HG02973 (cell line): ENCODE measurements around the gene ZSCAN5B.
"Not testable (repeated sequence)": the region's sequence is repeated elsewhere in the genome, so short reads cannot be mapped to it uniquely, and the experiment has no call there.

Experiments
- ATAC-seq: cut with Tn5 transposase; IDR thresholded peaks from one replicate; pipeline ENCODE4 v1.9.1; 2021; ENCODE audit warnings: moderate library complexity; ENCODE audit not compliant: unreplicated experiment

The ZSCAN5B gene

DNA sequence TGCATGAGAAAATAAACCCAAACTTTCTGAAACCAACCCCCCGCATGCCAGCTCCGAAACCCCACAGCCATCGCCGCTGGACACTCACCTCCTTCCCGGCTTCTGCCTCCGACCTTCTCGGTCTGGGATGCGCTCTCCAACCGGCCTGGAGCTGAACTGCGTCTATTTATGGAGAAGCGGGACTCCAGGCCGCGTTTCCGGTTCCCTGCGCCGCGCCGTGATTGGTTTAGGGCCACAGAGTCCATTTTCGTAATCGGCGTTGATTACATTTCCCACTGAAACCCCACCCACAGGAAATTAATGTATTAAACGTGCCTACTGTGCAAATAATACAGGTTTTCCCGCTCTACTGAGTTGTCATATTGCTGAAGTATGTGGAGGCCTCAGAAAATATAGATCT, at the start of gene ZSCAN5B:
Gene ZSCAN5B, minus strand, starts transcription at position 138 of the 400 bp plus-strand sequence. CDS start 4,731 bp downstream, outside the sequence.
- ATAC-seq: not testable (repeated sequence)

- ATAC-seq: not testable (repeated sequence)
Measured at GRCh38 chr19:56245764-56246163, 48.2 kb upstream of the ZSCAN5B start.

- ATAC-seq: no peak
Measured at GRCh38 chr19:56245121-56245740, 47.6 kb upstream of the ZSCAN5B start.

DNA sequence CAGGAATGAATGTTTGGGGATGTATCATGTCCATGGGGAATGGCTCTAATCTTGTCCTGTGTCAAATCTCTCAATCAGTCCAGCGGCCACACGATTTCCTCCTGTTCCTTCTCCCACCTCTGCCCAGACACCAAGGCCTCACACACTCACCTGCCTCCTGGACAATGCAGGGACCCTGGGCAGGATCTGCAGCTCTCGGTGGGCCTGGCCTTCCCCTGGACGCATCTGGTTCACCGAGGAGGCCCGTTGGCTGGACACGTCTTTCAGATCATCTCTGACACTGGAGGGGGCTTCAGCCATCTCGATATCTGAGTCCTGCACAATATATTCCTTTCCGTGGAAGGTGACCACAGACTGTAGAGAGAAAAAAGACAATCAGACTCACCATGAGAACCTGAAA, 25.9 kb upstream of the ZSCAN5B start:
- ATAC-seq: no peak

- no peak for ATAC-seq
Measured at GRCh38 chr19:56222901-56223300, 25.3 kb upstream of the ZSCAN5B start.

DNA sequence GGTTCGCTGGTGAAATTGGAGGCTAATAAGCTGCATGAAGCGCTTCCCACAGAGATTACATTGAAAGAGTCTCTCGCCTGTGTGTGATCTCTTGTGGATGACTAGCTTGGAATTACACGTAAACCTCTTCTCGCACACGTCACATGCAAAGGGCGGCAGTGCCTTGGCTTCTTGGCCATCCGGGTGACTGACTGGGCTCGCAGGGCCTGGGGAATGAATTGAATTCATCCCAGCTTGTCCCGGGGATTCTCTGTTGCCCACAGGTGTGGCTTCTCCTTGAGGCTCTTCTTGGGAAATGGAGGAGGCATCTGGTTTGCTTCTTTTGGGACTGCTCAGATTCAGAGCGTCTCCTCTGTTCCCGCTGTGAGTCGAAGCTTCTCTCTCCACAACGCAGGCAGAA, 24.3 kb upstream of the ZSCAN5B start:
- ATAC-seq: no peak

GRCh38 chr19:56221442-56221841, 23.9 kb upstream of the ZSCAN5B start:
- not testable (repeated sequence) for ATAC-seq

DNA sequence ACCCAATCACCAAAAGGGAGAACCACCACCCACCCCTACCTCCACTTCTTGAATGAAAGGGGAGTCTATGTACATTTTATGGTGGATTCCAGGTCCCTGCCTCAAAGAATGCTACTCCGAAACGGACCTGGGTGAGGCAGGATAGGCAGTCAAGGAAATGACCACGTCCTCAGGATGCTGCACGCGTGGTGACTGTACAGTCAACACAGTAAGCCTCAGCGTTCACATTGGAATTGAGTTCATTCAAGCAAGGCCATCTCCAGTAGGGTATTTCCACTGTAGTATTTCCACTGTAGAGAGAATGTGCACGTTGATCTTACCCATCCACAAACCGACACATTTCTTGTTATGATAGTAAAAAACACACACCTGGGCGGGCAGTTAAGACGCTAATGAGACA, 21.4 kb upstream of the ZSCAN5B start:
- ATAC-seq: no peak

DNA sequence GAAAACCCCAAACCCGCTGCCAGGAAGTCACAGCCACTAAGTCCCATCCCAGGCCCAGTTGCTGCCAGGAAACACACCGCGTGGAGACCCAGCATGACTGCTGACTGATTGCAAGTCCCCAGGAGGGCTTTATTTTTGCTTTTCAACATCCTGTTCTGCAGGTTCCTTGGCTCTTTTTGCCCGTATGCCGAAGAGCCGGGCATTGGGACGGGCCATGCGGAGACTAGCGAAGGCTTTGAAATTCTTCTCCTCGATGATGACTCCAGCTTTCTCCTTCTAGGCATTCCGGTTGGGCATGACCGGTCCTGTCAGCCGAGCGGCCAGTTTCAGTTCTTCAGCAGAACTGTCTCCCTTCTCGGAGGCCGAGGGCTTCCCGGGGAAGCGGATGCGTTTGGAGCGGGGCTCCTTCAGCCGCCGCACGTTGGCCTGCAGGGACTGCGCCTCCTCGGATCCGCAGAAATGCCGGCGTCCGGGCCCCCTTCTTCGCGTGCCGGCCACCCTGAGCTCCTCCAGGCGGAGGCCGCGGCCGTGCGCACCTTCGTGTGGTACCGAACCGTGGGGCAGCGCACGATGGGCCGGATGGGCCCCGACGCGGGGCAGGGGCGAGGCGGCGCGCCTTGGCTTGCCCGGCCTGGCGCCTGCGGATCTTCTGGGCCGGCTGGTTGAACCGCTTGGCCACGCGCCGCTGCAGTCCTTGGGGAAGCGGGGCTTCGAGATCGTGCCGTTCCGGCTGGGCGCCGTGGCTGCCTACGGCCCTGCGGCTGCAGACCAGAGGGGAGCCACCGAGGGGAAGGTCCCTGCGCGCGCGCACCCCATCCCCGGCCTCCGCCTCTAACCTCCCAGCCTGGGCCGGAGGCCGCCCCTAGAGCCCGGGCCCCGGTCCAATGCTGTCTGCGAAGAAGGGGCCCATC, 19.7 kb upstream of the ZSCAN5B start:
- no peak for ATAC-seq

- no peak for ATAC-seq
Measured at GRCh38 chr19:56211718-56212117, 14.1 kb upstream of the ZSCAN5B start.

DNA sequence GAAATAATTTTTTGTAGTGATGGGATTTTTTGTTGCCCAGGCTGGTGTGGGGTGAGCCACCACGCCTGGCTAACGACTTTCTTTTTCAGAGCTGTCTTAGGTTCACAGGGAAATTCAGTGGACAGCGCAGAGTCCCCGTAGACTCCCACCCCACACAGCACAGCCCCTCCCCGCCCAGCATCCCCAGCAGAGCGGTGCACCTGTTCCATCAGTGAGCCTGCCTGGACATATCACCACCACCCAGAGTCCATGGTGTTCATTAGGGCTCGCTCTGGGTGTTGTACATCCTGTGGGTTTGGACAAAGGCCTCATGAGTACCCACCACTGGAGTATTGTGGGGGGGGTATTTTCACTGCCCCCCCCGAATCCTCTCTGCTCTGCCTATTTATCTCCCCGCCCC, 12.5 kb upstream of the ZSCAN5B start:
- ATAC-seq: not testable (repeated sequence)

DNA sequence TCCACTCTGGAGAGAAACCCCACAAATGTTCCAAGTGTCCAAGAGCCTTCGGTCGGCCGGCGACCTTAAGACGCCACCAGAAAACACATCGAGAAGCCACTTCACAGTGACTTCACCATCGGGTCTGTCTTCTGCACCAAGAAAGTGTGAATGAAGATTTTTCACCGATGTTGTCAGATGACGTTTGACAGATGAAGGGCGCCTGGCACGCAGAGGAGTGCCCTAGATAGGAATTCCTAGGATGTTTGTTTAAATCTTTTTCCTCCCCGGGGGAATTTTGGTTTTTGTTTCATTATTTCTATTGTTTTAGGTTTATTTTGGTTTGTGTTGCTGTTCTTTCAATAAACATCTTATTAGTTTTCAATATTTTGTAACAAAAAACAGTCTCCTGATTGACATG, 11.5 kb upstream of the ZSCAN5B start:
- ATAC-seq: no peak

DNA sequence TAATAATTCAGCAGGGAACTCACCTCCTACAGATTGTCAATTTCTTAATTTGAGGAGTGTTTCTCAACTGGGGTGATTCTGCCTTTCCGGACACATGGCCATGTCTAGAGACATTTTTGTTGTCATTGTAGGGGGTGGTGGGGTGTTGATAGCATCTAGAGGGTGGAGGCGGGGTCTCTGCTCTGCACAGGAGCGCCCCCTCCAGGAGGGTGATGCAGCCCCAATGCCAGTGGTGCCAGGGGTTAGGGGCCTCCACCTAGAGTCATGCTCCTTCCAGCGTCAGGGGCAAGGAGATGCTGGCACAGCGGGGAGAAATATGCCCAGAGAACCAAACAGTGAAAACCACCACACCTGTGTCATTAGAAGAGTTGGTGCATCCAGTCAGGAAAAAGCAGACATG, 10.0 kb upstream of the ZSCAN5B start:
- ATAC-seq: not testable (repeated sequence)

GRCh38 chr19:56201973-56202372, 4.4 kb upstream of the ZSCAN5B start, which contains the start of gene ZSCAN5C:
ZSCAN5C (plus strand) TSS chr19:56202273; CDS start chr19:56205914, 3,641 bp downstream.
- ATAC-seq: no peak

DNA sequence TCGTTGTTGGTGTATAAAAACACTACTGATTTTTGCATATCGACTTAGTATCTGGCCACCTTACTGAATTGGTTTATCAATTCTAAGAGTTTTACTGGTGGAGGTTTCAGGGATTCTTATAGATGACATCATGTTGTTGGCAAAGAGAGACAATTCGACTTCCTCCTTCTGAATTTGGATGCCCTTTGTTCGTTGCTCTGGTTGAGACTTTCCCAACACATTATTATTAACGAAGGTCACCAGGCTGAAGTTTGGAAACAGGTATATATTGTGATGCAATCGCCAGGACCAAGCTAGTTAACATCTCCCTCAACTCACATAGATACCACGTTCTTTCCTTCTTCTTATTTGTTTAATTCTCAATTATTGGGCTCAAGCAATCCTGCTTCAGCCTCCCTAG, 2.1 kb upstream of the ZSCAN5B start:
- no peak for ATAC-seq

- ATAC-seq: no peak
Measured at GRCh38 chr19:56193981-56194640, 3.5 kb downstream of the ZSCAN5B start.

- ATAC-seq: no peak
Measured at GRCh38 chr19:56191711-56192110, 5.9 kb downstream of the ZSCAN5B start.

GRCh38 chr19:56191115-56191514, 6.5 kb downstream of the ZSCAN5B start:
- no peak for ATAC-seq

DNA sequence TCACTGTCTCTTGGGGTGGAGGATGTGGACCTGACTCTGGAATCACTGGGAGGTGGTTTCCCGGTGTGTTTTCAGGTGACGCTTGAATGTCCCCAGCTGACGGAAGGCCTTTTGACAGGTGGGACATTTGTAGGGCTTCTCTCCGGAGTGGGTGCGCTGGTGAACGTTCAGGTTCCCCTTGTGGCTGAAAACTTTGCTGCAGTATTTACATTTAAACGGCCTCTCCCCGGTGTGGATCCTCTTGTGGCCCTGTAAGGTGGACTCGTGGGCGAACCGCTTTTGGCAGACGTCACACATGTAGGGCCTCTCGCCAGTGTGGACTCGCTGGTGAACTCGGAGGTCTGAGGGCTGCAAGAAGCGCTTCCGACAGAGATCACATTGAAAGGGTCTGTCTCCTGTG, 7.8 kb downstream of the ZSCAN5B start:
- no peak for ATAC-seq

- no peak for ATAC-seq
Measured at GRCh38 chr19:56177564-56178243, 19.9 kb downstream of the ZSCAN5B start.

GRCh38 chr19:56176881-56177280, 20.7 kb downstream of the ZSCAN5B start:
- ATAC-seq: no peak
